Measurements from ENCODE around the gene PAGE5. TPM values are rescaled to one million over a fixed set of nuclear protein-coding genes. Genes with fewer than 3 reads are reported as not detected.

PAGE5 gene, protein sequence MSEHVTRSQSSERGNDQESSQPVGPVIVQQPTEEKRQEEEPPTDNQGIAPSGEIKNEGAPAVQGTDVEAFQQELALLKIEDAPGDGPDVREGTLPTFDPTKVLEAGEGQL
- not detected for total RNA-seq

DNA sequence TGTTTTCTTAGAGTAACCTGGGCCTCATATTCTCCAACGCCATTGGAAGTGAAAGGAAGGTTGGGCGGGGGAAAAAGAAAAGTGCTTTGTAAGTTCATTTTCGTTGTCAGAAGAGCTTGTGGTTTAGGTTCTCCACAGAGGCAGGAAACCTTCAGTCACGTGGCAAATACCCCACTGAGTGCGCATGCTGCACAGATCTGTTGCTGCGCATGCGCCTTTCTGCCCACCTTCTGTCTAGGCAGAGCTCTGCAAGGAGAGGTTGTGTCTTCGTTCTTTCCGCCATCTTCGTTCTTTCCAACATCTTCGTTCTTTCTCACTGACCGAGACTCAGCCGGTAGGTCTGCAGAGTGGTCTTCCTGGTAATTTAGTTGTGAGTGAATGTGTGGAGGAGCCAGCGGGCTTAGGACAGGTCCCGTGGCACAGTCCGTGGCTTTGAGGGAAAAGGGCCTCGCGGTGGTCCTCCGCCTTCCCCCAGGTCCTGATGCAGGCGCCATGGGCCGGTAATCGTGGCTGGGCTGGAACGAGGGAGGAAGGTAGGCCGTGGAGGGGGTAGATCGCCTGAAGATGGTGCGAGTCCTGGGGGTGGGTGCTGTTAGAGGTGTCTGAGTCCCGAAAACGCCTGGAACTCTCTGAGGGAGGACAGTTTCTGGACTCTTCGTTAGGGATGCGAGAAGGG lies at the start of gene PAGE5:
Gene PAGE5 (plus strand): TSS at position 228 of the 676 bp plus-strand sequence. CDS start 1,037 bp downstream, outside the sequence.

GRCh38 chrX:55264816-55265215 lies 44.7 kb downstream of the PAGE5 start, which contains the start of gene PAGE3:
Gene PAGE3, minus strand, starts transcription at chrX:55264916. Its CDS starts 1,013 bp downstream, at chrX:55263903.

Other genes with a start within 250 kb of the PAGE5 start
- under 1 TPM in 1 of 2 donors, not detected in 1; under 0.01 TPM for gene PFKFB1, start 226.2 kb upstream of the PAGE5 start, total RNA-seq
- 10 to 100 TPM in 1 of 2 donors, 1 to 10 TPM in 1; 9.3 to 16.0 TPM for gene APEX2, start 220.0 kb upstream of the PAGE5 start, total RNA-seq
- gene ALAS2, start 189.4 kb upstream of the PAGE5 start, total RNA-seq: not detected
- not detected for gene PAGE2B, start 145.3 kb upstream of the PAGE5 start, total RNA-seq
- gene PAGE2, start 131.3 kb upstream of the PAGE5 start, total RNA-seq: not detected
- gene PAGE3, start 44.6 kb downstream of the PAGE5 start, total RNA-seq: not detected
- gene MAGEH1, start 231.8 kb downstream of the PAGE5 start, total RNA-seq: 10 to 100 TPM; 17.2 to 22.6 TPM